Right cardiac atrium (tissue), 5 donors: ENCODE data around the gene AGAP1. TPM values are rescaled to one million over a fixed set of nuclear protein-coding genes. Genes with fewer than 3 reads are reported as not detected.
A peak's percentile ranks its signal among the peaks of the same experiment; 100 is the strongest.

ENCODE experiments used
- ATAC-seq, 2 donors: fragments of 200-7000 bp; cut with Tn5 transposase; one replicate each; pipeline versions ENCODE4 v1.8.0 to v1.9.1; 2020; ENCODE audit warnings: moderate library complexity in 2 of 2, mild to moderate bottlenecking in 1 of 2
- DNase-seq, 3 donors: peaks; one replicate each; pipeline ENCODE4 v3.0.0-alpha.2; 2020
- H3K27ac ChIP-seq: one replicate; pipeline ENCODE4 v1.5.1; 2013; ENCODE audit warnings: mild to moderate bottlenecking, low read length, control low read depth, moderate library complexity
- H3K27me3 ChIP-seq: one replicate; pipeline ENCODE4 v1.6.1; 2013; ENCODE audit not compliant: control insufficient read depth, insufficient read depth
- H3K4me1 ChIP-seq: one replicate; pipeline ENCODE4 v1.6.1; 2013; ENCODE audit warnings: low read length; ENCODE audit not compliant: control insufficient read depth, insufficient read depth
- H3K4me3 ChIP-seq: one replicate; pipeline ENCODE4 v1.5.1; 2013; ENCODE audit warnings: low read length, control low read depth
- H3K9me3 ChIP-seq: one replicate; pipeline ENCODE4 v1.6.1; 2013; ENCODE audit warnings: low read length; ENCODE audit not compliant: control insufficient read depth
- WGBS: extraction: QIAGEN DNeasy Blood & Tissue Kit; methylation state at CpG from one replicate; pipeline ENCODE4 v1.1.7; 2013; 5-methylcytosine and 5-hydroxymethylcytosine counted together
- intact Hi-C, 4 donors: fragments of 100-400 bp; cut with DNase I; formaldehyde crosslinking; loops; one replicate each; pipeline versions ENCODE4 v1.11.0 to v1.14.0; 2022 to 2023
- polyA plus RNA-seq: library from polyadenylated mRNA; stranded (reverse); fragments of 200-250 nt; gene quantifications from one replicate; pipeline ENCODE4 v1.2.3, GENCODE V29; 2013
- total RNA-seq, 4 donors: library from RNA; stranded (reverse); fragmentation: NEBNext Ultra II Directional; extraction: Animal tissue kit (Norgen Biotek cat#: 25700); gene quantifications; one replicate each; pipeline ENCODE4 v1.2.1, GENCODE V29; 2021
- donor health status: healthy with polysubstance abuse.
- donor health status: DM: no; HTN: yes; CAD: no.
- donor health status: DM: no; HTN: no; CAD: no.
- donor health status: DM: no; HTN: yes; CAD: no; lungs with severe emphysema.
- donor health status: DM: yes; HTN: yes; CAD: no.

The AGAP1 gene
- total and polyA plus RNA-seq, 5 donors, result 10.5 to 25.3 (median 22.6) TPM

GRCh38 chr2:235570256-235570655 lies 76.4 kb downstream of the AGAP1 start:
- Histone ChIP-seq H3K27me3 (no peaks in the 10 kb centered on the region), H3K4me1 (peaks cover 4% of the 10 kb centered on the region), H3K4me3 (no peak overlapping the region), H3K27ac (no peak overlapping the region), H3K9me3 (no peaks in the 10 kb centered on the region)
- no peak for DNase-seq
- ATAC-seq, result no peak
- intact Hi-C loops, result no loop called here
- 71% methylated on average over 4 of the region's 4 CpGs for WGBS

- H3K9me3 ChIP-seq, result no peaks in the 10 kb centered on the region
- intact Hi-C loops, result no loop called here
- peaks cover 4% of the 10 kb centered on the region for H3K4me1 ChIP-seq
- no peak for DNase-seq
- no peak overlapping the region for H3K4me3 ChIP-seq
- 91% methylated on average over 9 of the region's 9 CpGs for WGBS
- no peak overlapping the region for H3K27ac ChIP-seq
- H3K27me3 ChIP-seq, result no peaks in the 10 kb centered on the region
- ATAC-seq, result no peak
These were observed 77.3 kb downstream of the AGAP1 start for GRCh38 chr2:235570966-235571692.

- no peak overlapping the region for H3K27ac ChIP-seq
- intact Hi-C loops, result no loop called here
- peaks cover 9% of the 10 kb centered on the region for H3K4me1 ChIP-seq
- H3K4me3 ChIP-seq, result no peak overlapping the region
- H3K27me3 ChIP-seq, result no peaks in the 10 kb centered on the region
- WGBS, result 91% methylated on average over 7 of the region's 7 CpGs
- H3K9me3 ChIP-seq, result no peaks in the 10 kb centered on the region
- DNase-seq, result no peak
- ATAC-seq, result no peak
These were observed 78.7 kb downstream of the AGAP1 start for GRCh38 chr2:235572592-235572991.

GRCh38 chr2:235573331-235574221 lies 79.7 kb downstream of the AGAP1 start:
- Histone ChIP-seq H3K4me3 (no peak overlapping the region), H3K9me3 (no peaks in the 10 kb centered on the region), H3K27ac (no peak overlapping the region), H3K4me1 (peaks cover 13% of the 10 kb centered on the region), H3K27me3 (no peaks in the 10 kb centered on the region)
- ATAC-seq (peak; percentile 66 to 73), DNase-seq (peak; percentile 50 to 82 (median 80))
- intact Hi-C loops, result no loop called here
- WGBS, result 69% methylated on average over 12 of the region's 12 CpGs

GRCh38 chr2:235575431-235575830 lies 81.6 kb downstream of the AGAP1 start:
- no peak for DNase-seq
- 87% methylated on average over 8 of the region's 8 CpGs for WGBS
- no peak overlapping the region for H3K4me3 ChIP-seq
- no peak overlapping the region for H3K27ac ChIP-seq
- intact Hi-C loops, result no loop called here
- H3K9me3 ChIP-seq, result no peaks in the 10 kb centered on the region
- no peaks in the 10 kb centered on the region for H3K27me3 ChIP-seq
- no peak for ATAC-seq
- peaks cover 13% of the 10 kb centered on the region for H3K4me1 ChIP-seq

- intact Hi-C loops, result no loop called here
- 74% methylated on average over 8 of the region's 8 CpGs for WGBS
These were observed 82.1 kb downstream of the AGAP1 start for GRCh38 chr2:235575904-235576303.

GRCh38 chr2:235576337-235576910 lies 82.6 kb downstream of the AGAP1 start:
- intact Hi-C loops, result no loop called here
- WGBS, result 96% methylated on average over 11 of the region's 11 CpGs
- DNase-seq, result no peak
- peaks cover 13% of the 10 kb centered on the region for H3K4me1 ChIP-seq
- no peaks in the 10 kb centered on the region for H3K9me3 ChIP-seq
- no peak for ATAC-seq
- no peak overlapping the region for H3K27ac ChIP-seq
- H3K27me3 ChIP-seq, result no peaks in the 10 kb centered on the region
- H3K4me3 ChIP-seq, result no peak overlapping the region

More at GRCh38 chr2:235575904-235576303, 82.1 kb downstream of the AGAP1 start:
- H3K27me3 ChIP-seq, result no peaks in the 10 kb centered on the region
- ATAC-seq (no peak), DNase-seq (no peak)
- no peak overlapping the region for H3K4me3 ChIP-seq
- no peak overlapping the region for H3K27ac ChIP-seq
- H3K4me1 ChIP-seq, result peaks cover 13% of the 10 kb centered on the region
- H3K9me3 ChIP-seq, result no peaks in the 10 kb centered on the region

- Histone ChIP-seq H3K9me3 (no peaks in the 10 kb centered on the region), H3K27ac (peak overlapping the region; percentile 31), H3K27me3 (no peaks in the 10 kb centered on the region), H3K4me3 (no peak overlapping the region), H3K4me1 (peaks cover 13% of the 10 kb centered on the region)
- peak in 2 of 3 donors; percentile 61 to 79 for DNase-seq
- 53% methylated on average over 28 of the region's 28 CpGs for WGBS
- intact Hi-C loops, result no loop called here
- peak; percentile 69 to 72 for ATAC-seq
These were observed 83.8 kb downstream of the AGAP1 start for GRCh38 chr2:235577404-235578330.

- WGBS, result 95% methylated on average over 9 of the region's 9 CpGs
- intact Hi-C loops, result no loop called here
- Histone ChIP-seq H3K27me3 (no peaks in the 10 kb centered on the region), H3K4me1 (peaks cover 9% of the 10 kb centered on the region), H3K4me3 (no peak overlapping the region), H3K9me3 (no peaks in the 10 kb centered on the region), H3K27ac (no peak overlapping the region)
- ATAC-seq (no peak), DNase-seq (no peak)
These were observed 85.3 kb downstream of the AGAP1 start for GRCh38 chr2:235579128-235579527.

GRCh38 chr2:235580426-235581157 lies 86.7 kb downstream of the AGAP1 start:
- Histone ChIP-seq H3K9me3 (no peaks in the 10 kb centered on the region), H3K27ac (no peak overlapping the region), H3K4me3 (no peak overlapping the region), H3K27me3 (no peaks in the 10 kb centered on the region), H3K4me1 (peaks cover 9% of the 10 kb centered on the region)
- DNase-seq (no peak), ATAC-seq (no peak)
- WGBS, result 83% methylated on average over 7 of the region's 7 CpGs
- intact Hi-C loops, result no loop called here
